WTC11 (cell line): ENCODE measurements around the gene MRPL14. TPM values are rescaled to one million over a fixed set of nuclear protein-coding genes. Genes with fewer than 3 reads are reported as not detected.

Experiments used
- ATAC-seq: fragments of 200-7000 bp; cut with Tn5 transposase; 2 replicates; pipeline ENCODE4 v1.10.0; 2021; ENCODE audit warnings: mild to moderate bottlenecking, moderate library complexity
- CTCF ChIA-PET: fragments of 300-600 bp; sonication (Branson Sonifier 250); formaldehyde crosslinking; loops from one replicate; lab custom pipeline; 2021; ENCODE audit warnings: antibody characterized with exemption; lab: Charles Lee
- POLR2A ChIA-PET: fragments of 350-600 bp; sonication (Branson Sonifier 250); formaldehyde crosslinking; loops from one replicate; lab custom pipeline; 2021; ENCODE audit warnings: antibody characterized with exemption; lab: Charles Lee
- DNase-seq: peaks from one replicate; pipeline ENCODE4 v3.0.0; 2021; ENCODE audit warnings: low spot score
- H3K27ac Mint-ChIP-seq: 2 replicates; pipeline ENCODE4 v1.8.0; 2021; ENCODE audit warnings: mixed read lengths
- H3K27me3 Mint-ChIP-seq: 2 replicates; pipeline ENCODE4 v1.8.0; 2021; ENCODE audit warnings: low read depth, mild to moderate bottlenecking, moderate library complexity, mixed read lengths
- H3K36me3 Mint-ChIP-seq: 2 replicates; pipeline ENCODE4 v1.8.0; 2021; ENCODE audit warnings: mixed read lengths
- H3K4me1 Mint-ChIP-seq: 2 replicates; pipeline ENCODE4 v1.8.0; 2022; ENCODE audit warnings: mixed read lengths
- H3K4me3 Mint-ChIP-seq: 2 replicates; pipeline ENCODE4 v1.8.0; 2021; ENCODE audit warnings: mild to moderate bottlenecking, moderate library complexity, mixed read lengths
- H3K9me3 Mint-ChIP-seq: 2 replicates; pipeline ENCODE4 v1.8.0; 2021; ENCODE audit warnings: mixed read lengths
- AFF4 ChIP-seq: sonication (generic); formaldehyde crosslinking; IDR thresholded peaks from 2 replicates; pipeline ENCODE4 v1.8.1; 2023; ENCODE audit warnings: mild to moderate bottlenecking, missing genetic modification reagents, borderline replicate concordance
- ATF1 ChIP-seq: sonication (generic); formaldehyde crosslinking; IDR thresholded peaks from 2 replicates; pipeline ENCODE4 v1.8.1; 2023; ENCODE audit warnings: mild to moderate bottlenecking, moderate library complexity, missing genetic modification reagents
- ATF6 ChIP-seq: sonication (generic); formaldehyde crosslinking; IDR thresholded peaks from 2 replicates; pipeline ENCODE4 v1.8.1; 2023; ENCODE audit warnings: mild to moderate bottlenecking, missing genetic modification reagents
- CBFB ChIP-seq: sonication (generic); formaldehyde crosslinking; IDR thresholded peaks from 2 replicates; pipeline ENCODE4 v1.8.1; 2022; ENCODE audit warnings: mild to moderate bottlenecking, low read depth, missing genetic modification reagents
- CREM ChIP-seq: sonication (generic); formaldehyde crosslinking; IDR thresholded peaks from 2 replicates; pipeline ENCODE4 v1.8.1; 2022; ENCODE audit warnings: mild to moderate bottlenecking, missing genetic modification reagents, moderate library complexity
- E2F1 ChIP-seq: sonication (generic); formaldehyde crosslinking; IDR thresholded peaks from 2 replicates; pipeline ENCODE4 v1.8.0; 2022; ENCODE audit warnings: mild to moderate bottlenecking, missing genetic modification reagents
- FOXJ3 ChIP-seq: sonication (generic); formaldehyde crosslinking; IDR thresholded peaks from 2 replicates; pipeline ENCODE4 v1.9.0; 2021; ENCODE audit warnings: missing genetic modification reagents, mild to moderate bottlenecking, borderline replicate concordance
- GABPB1 ChIP-seq: sonication (generic); formaldehyde crosslinking; IDR thresholded peaks from 2 replicates; pipeline ENCODE4 v1.8.1; 2023; ENCODE audit warnings: mild to moderate bottlenecking, missing genetic modification reagents
- GTF2I ChIP-seq: fragments of 250-450 bp; sonication (Bioruptor Pico); conservative IDR thresholded peaks from 2 replicates; pipeline ENCODE4 v1.4.0; 2021; ENCODE audit warnings: mild to moderate bottlenecking
- JUN ChIP-seq: sonication (generic); formaldehyde crosslinking; IDR thresholded peaks from 2 replicates; pipeline ENCODE4 v1.8.0; 2023; ENCODE audit warnings: mild to moderate bottlenecking, missing genetic modification reagents
- MXD4 ChIP-seq: fragments of 250-450 bp; sonication (Bioruptor Pico); IDR thresholded peaks from 2 replicates; pipeline ENCODE4 v1.8.0; 2021; ENCODE audit warnings: mild to moderate bottlenecking, moderate library complexity, borderline replicate concordance
- RELA ChIP-seq: sonication (generic); formaldehyde crosslinking; IDR thresholded peaks from 2 replicates; pipeline ENCODE4 v1.8.1; 2022; ENCODE audit warnings: missing genetic modification reagents, mild to moderate bottlenecking, borderline replicate concordance
- USF1 ChIP-seq: sonication (generic); formaldehyde crosslinking; IDR thresholded peaks from 2 replicates; pipeline ENCODE4 v1.8.0; 2022; ENCODE audit warnings: mild to moderate bottlenecking, missing genetic modification reagents
- ZMAT4 ChIP-seq: fragments of 250-450 bp; sonication (Bioruptor Pico); IDR thresholded peaks from 2 replicates; pipeline ENCODE4 v1.9.0; 2021; ENCODE audit warnings: mild to moderate bottlenecking
- ZNF219 ChIP-seq: sonication (generic); formaldehyde crosslinking; IDR thresholded peaks from 2 replicates; pipeline ENCODE4 v1.8.0; 2023; ENCODE audit warnings: missing genetic modification reagents, mild to moderate bottlenecking, borderline replicate concordance
- ZNF317 ChIP-seq: sonication (generic); formaldehyde crosslinking; IDR thresholded peaks from 2 replicates; pipeline ENCODE4 v1.8.1; 2023; ENCODE audit warnings: low read depth, mild to moderate bottlenecking, moderate library complexity, missing genetic modification reagents, borderline replicate concordance
- ZNF396 ChIP-seq: fragments of 250-450 bp; sonication (Bioruptor Pico); IDR thresholded peaks from 2 replicates; pipeline ENCODE4 v1.8.0; 2021; ENCODE audit warnings: mild to moderate bottlenecking, moderate library complexity, borderline replicate concordance
- ZNF671 ChIP-seq: fragments of 250-450 bp; sonication (Bioruptor Pico); IDR thresholded peaks from 2 replicates; pipeline ENCODE4 v1.8.0; 2021; ENCODE audit warnings: mild to moderate bottlenecking
- total RNA-seq: library from RNA; stranded (reverse); gene quantifications from 3 replicates; pipeline ENCODE4 v1.2.3, GENCODE V29; 2021
- TF ChIP-seq, protein P1 (sequence below): fragments of 250-450 bp; sonication (Bioruptor Pico); IDR thresholded peaks from 2 replicates; pipeline ENCODE4 v1.9.0; 2021; ENCODE audit warnings: moderate library complexity, mild to moderate bottlenecking, inconsistent platforms, borderline replicate concordance
- TF ChIP-seq, protein P2 (sequence below): fragments of 250-450 bp; sonication (Bioruptor Pico); IDR thresholded peaks from 2 replicates; pipeline ENCODE4 v1.9.0; 2021; ENCODE audit warnings: mild to moderate bottlenecking
- TF ChIP-seq, protein P3 (sequence below): sonication (generic); formaldehyde crosslinking; IDR thresholded peaks from 2 replicates; pipeline ENCODE4 v1.8.1; 2023; ENCODE audit warnings: mild to moderate bottlenecking, missing genetic modification reagents

Gene MRPL14
- total RNA-seq, 1 experiment from 2014 or later: 74.2 TPM

- TF ChIP-seq, protein P1, sequence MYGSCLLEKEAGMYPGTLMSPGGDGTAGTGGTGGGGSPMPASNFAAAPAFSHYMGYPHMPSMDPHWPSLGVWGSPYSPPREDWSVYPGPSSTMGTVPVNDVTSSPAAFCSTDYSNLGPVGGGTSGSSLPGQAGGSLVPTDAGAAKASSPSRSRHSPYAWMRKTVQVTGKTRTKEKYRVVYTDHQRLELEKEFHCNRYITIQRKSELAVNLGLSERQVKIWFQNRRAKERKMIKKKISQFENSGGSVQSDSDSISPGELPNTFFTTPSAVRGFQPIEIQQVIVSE: no peak
- TF ChIP-seq GABPB1 (CRISPR knock-in tag) (no peak), RELA (CRISPR knock-in tag) (no peak), ZNF219 (no peak), AFF4 (CRISPR knock-in tag) (no peak), CREM (CRISPR knock-in tag) (no peak)
- TF ChIP-seq, protein P2, sequence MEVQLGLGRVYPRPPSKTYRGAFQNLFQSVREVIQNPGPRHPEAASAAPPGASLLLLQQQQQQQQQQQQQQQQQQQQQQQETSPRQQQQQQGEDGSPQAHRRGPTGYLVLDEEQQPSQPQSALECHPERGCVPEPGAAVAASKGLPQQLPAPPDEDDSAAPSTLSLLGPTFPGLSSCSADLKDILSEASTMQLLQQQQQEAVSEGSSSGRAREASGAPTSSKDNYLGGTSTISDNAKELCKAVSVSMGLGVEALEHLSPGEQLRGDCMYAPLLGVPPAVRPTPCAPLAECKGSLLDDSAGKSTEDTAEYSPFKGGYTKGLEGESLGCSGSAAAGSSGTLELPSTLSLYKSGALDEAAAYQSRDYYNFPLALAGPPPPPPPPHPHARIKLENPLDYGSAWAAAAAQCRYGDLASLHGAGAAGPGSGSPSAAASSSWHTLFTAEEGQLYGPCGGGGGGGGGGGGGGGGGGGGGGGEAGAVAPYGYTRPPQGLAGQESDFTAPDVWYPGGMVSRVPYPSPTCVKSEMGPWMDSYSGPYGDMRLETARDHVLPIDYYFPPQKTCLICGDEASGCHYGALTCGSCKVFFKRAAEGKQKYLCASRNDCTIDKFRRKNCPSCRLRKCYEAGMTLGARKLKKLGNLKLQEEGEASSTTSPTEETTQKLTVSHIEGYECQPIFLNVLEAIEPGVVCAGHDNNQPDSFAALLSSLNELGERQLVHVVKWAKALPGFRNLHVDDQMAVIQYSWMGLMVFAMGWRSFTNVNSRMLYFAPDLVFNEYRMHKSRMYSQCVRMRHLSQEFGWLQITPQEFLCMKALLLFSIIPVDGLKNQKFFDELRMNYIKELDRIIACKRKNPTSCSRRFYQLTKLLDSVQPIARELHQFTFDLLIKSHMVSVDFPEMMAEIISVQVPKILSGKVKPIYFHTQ: no peak
These were observed 42.0 kb downstream of the MRPL14 start (continued) for GRCh38 chr6:44085219-44085618.

DNA sequence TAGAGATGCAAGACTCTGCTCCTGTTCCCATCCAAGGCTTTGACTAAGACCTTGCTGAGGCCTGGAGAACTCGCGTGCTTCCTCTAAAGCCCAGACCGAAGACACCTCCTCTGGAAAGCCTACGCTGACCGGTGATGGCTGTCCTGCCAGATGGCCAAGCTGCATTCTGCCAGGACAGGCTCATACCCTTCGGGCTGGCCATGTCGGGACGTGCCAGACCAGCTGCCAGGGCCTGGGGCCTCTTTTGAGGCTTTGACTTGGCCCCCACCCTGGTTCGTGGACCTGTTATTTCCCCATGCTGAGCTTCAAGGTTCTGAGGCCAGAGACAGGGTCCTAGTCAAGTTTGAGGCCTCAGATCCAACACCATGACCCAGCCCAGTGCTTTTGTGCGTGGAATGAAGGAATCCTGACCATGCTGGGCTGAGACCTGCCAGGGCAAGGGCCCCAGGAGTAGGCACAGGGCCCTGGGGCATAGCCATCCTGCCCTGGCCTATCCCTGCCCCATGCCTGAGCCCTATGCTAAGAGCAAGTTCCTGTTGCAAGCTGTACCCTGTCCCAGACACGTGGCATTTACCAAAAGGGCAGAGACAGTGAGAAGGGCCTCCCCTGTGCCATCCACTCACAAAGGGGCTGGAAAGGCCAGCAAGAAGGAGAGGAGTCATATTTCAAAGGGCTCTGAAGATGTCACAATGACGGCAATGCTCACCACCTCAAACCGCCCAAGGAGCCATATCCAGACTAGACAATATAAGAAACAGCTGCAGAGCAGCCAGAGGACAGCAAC is 42.8 kb downstream of the MRPL14 start:
- Mint-ChIP-seq H3K4me1 (peaks cover 7% of the 10 kb centered on the region), H3K27me3 (no peaks in the 10 kb centered on the region; the same call in 1 of the 2 replicates), H3K4me3 (no peak overlapping the region), H3K27ac (no peak overlapping the region), H3K36me3 (no peaks in the 10 kb centered on the region), H3K9me3 (no peaks in the 10 kb centered on the region)
- DNase-seq: no peak
- ATAC-seq: no peak
- POLR2A ChIA-PET: interaction anchor here (0.7 kb wide), 1 partner anchor 49 kb away, joined by 4 read pairs; no protein-coding TSS in a partner anchor
- CTCF ChIA-PET: interaction anchor here (0.6 to 2.0 kb wide), 6 partner anchors 9 to 133 kb away, joined by 3 to 5 read pairs (median 3); no protein-coding TSS in a partner anchor
- TF ChIP-seq ATF1 (CRISPR knock-in tag) (no peak), E2F1 (CRISPR knock-in tag) (no peak), ZMAT4 (no peak), ZNF317 (CRISPR knock-in tag) (no peak), MXD4 (CRISPR knock-in tag) (no peak), GTF2I (CRISPR knock-in tag) (no peak), ZNF396 (CRISPR knock-in tag) (no peak), ZNF671 (no peak), JUN (CRISPR knock-in tag) (no peak), FOXJ3 (CRISPR knock-in tag) (no peak), ATF6 (CRISPR knock-in tag) (no peak), USF1 (no peak), CBFB (CRISPR knock-in tag) (no peak)
- TF ChIP-seq, protein P1: no peak
- TF ChIP-seq, protein P3, sequence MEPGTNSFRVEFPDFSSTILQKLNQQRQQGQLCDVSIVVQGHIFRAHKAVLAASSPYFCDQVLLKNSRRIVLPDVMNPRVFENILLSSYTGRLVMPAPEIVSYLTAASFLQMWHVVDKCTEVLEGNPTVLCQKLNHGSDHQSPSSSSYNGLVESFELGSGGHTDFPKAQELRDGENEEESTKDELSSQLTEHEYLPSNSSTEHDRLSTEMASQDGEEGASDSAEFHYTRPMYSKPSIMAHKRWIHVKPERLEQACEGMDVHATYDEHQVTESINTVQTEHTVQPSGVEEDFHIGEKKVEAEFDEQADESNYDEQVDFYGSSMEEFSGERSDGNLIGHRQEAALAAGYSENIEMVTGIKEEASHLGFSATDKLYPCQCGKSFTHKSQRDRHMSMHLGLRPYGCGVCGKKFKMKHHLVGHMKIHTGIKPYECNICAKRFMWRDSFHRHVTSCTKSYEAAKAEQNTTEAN (CRISPR knock-in tag): no peak
